ENCODE measurements around the gene TMEM60. TPM values are rescaled to one million over a fixed set of nuclear protein-coding genes. Genes with fewer than 3 reads are reported as not detected.
A peak's percentile ranks its signal among the peaks of the same experiment; 100 is the strongest.

The TMEM60 gene
- total RNA-seq, 2 experiments from 2014 or later: 1.2 to 2.4 TPM

GRCh38 chr7:77794000-77794399, 4.2 kb downstream of the TMEM60 start:
- intact Hi-C loops (cut with DNase I, micrococcal nuclease): loop anchor here in 1 of 2 experiments (10.0 kb wide), 2 partner anchors 111 to 141 kb away; no protein-coding TSS in a partner anchor
- no peaks in the 10 kb centered on the region for H3K9me3 Mint-ChIP-seq
- Histone ChIP-seq H3K9me3 (ENCODE audit: control insufficient read depth in 1 of 2, insufficient read depth in 1 of 2, low read length in 2 of 2) (no peaks in the 10 kb centered on the region), H3K27ac (ENCODE audit: low read depth in 1 of 2, low read length in 2 of 2) (no peak overlapping the region), H3K36me3 (ENCODE audit: insufficient read depth, low read length) (peaks cover 5% of the 10 kb centered on the region), H3K4me3 (ENCODE audit: low read length) (no peak overlapping the region), H3K27me3 (ENCODE audit: control insufficient read depth in 1 of 2, insufficient read depth in 2 of 2, low read length in 2 of 2) (no peaks in the 10 kb centered on the region), H3K4me1 (ENCODE audit: insufficient read depth, low read length) (peaks cover 9% of the 10 kb centered on the region)
- H3K27ac Mint-ChIP-seq: peak overlapping the region; percentile 49
- H3K36me3 Mint-ChIP-seq (ENCODE audit: low read depth): peaks cover 28% of the 10 kb centered on the region
- no peak for TF ChIP-seq CTCF (IDR thresholded peaks at IDR 0.05)
- POLR2A ChIA-PET: interaction anchor here (0.8 kb wide), 1 partner anchor 1476 kb away, joined by 4 read pairs; no protein-coding TSS in a partner anchor
- H3K4me3 Mint-ChIP-seq: no peak overlapping the region
- no peak for ATAC-seq (ENCODE audit: poor library complexity)
- DNase-seq: no peak
- H3K4me1 Mint-ChIP-seq (ENCODE audit: low read depth): peaks cover 46% of the 10 kb centered on the region
- H3K27me3 Mint-ChIP-seq: no peaks in the 10 kb centered on the region
- CTCF ChIA-PET: no interaction called here

GRCh38 chr7:77791956-77792355, 6.3 kb downstream of the TMEM60 start:
- no peaks in the 10 kb centered on the region for H3K9me3 Mint-ChIP-seq
- no peaks in the 10 kb centered on the region for H3K27me3 Mint-ChIP-seq
- H3K27ac Mint-ChIP-seq: peak overlapping the region; percentile 3
- peaks cover 26% of the 10 kb centered on the region for H3K4me1 Mint-ChIP-seq (ENCODE audit: low read depth)
- peaks cover 5% of the 10 kb centered on the region for H3K36me3 ChIP-seq (ENCODE audit: insufficient read depth, low read length)
- no peaks in the 10 kb centered on the region for H3K27me3 ChIP-seq (ENCODE audit: control insufficient read depth in 1 of 2, insufficient read depth in 2 of 2, low read length in 2 of 2)
- intact Hi-C loops (cut with DNase I, micrococcal nuclease): loop anchor here in 1 of 2 experiments (10.0 kb wide), 2 partner anchors 113 to 143 kb away; no protein-coding TSS in a partner anchor
- DNase-seq (no peak), ATAC-seq (ENCODE audit: poor library complexity) (no peak)
- ChIA-PET CTCF (no interaction called here), POLR2A (no interaction called here)
- no peak overlapping the region for H3K4me3 Mint-ChIP-seq
- peaks cover 13% of the 10 kb centered on the region for H3K36me3 Mint-ChIP-seq (ENCODE audit: low read depth)
- no peaks in the 10 kb centered on the region for H3K9me3 ChIP-seq (ENCODE audit: control insufficient read depth in 1 of 2, insufficient read depth in 1 of 2, low read length in 2 of 2)
- H3K27ac ChIP-seq (ENCODE audit: low read depth in 1 of 2, low read length in 2 of 2): no peak overlapping the region
- H3K4me1 ChIP-seq (ENCODE audit: insufficient read depth, low read length): peaks cover 5% of the 10 kb centered on the region
- H3K4me3 ChIP-seq (ENCODE audit: low read length): no peak overlapping the region
- no peak for TF ChIP-seq CTCF (IDR thresholded peaks at IDR 0.05)

- ChIA-PET POLR2A (no interaction called here), CTCF (no interaction called here)
- H3K27ac Mint-ChIP-seq: no peak overlapping the region
- Histone ChIP-seq H3K27ac (ENCODE audit: low read depth in 1 of 2, low read length in 2 of 2) (no peak overlapping the region), H3K4me3 (ENCODE audit: low read length) (no peak overlapping the region), H3K27me3 (ENCODE audit: control insufficient read depth in 1 of 2, insufficient read depth in 2 of 2, low read length in 2 of 2) (no peaks in the 10 kb centered on the region), H3K4me1 (ENCODE audit: insufficient read depth, low read length) (peaks cover 3% of the 10 kb centered on the region), H3K9me3 (ENCODE audit: control insufficient read depth in 1 of 2, insufficient read depth in 1 of 2, low read length in 2 of 2) (no peaks in the 10 kb centered on the region), H3K36me3 (ENCODE audit: insufficient read depth, low read length) (peaks cover 5% of the 10 kb centered on the region)
- no peak for ATAC-seq (ENCODE audit: poor library complexity)
- H3K9me3 Mint-ChIP-seq: no peaks in the 10 kb centered on the region
- no peak overlapping the region for H3K4me3 Mint-ChIP-seq
- no peak for TF ChIP-seq CTCF (IDR thresholded peaks at IDR 0.05)
- no peaks in the 10 kb centered on the region for H3K27me3 Mint-ChIP-seq
- H3K36me3 Mint-ChIP-seq (ENCODE audit: low read depth): peaks cover 13% of the 10 kb centered on the region
- H3K4me1 Mint-ChIP-seq (ENCODE audit: low read depth): peaks cover 20% of the 10 kb centered on the region
- DNase-seq: no peak
- intact Hi-C loops (cut with DNase I, micrococcal nuclease): loop anchor here in 1 of 2 experiments (10.0 kb wide), 2 partner anchors 113 to 143 kb away; no protein-coding TSS in a partner anchor
These were observed 6.9 kb downstream of the TMEM60 start for GRCh38 chr7:77791336-77791735.
